Endothelial cell of umbilical vein (primary cell): ENCODE data around the gene STK38. TPM values are rescaled to one million over a fixed set of nuclear protein-coding genes. Genes with fewer than 3 reads are reported as not detected.

ENCODE experiments used
- BruUV-seq: library from RNA; stranded (reverse); fragments of 400-500 nt; replicated peaks from 2 replicates; lab custom pipeline; 2021; lab: Mats Ljungman, UMichigan
- CTCF ChIA-PET: fragments of 300-600, 350-600 bp; sonication (Branson Sonifier 250); formaldehyde crosslinking; loops from one replicate; lab custom pipeline; 2021; ENCODE audit warnings: antibody characterized with exemption, inconsistent platforms; lab: Charles Lee
- POLR2A ChIA-PET: fragments of 300-600, 350-600 bp; sonication (Branson Sonifier 250); formaldehyde crosslinking; loops from one replicate; lab custom pipeline; 2021; ENCODE audit warnings: antibody characterized with exemption, inconsistent platforms; lab: Charles Lee
- DNase-seq: peaks from one replicate; pipeline ENCODE4 v3.0.0-alpha.2; 2011; ENCODE audit warnings: low read depth, low spot score
- FAIRE-seq: peaks from 2 replicates; lab custom pipeline; 2011; peaks lifted over from hg19 to GRCh38; lab: Jason Lieb, UNC
- H2AFZ ChIP-seq: 2 replicates; pipeline ENCODE4 v1.6.0; 2012; ENCODE audit warnings: low read depth, low read length, control low read depth, inconsistent platforms
- H3K27ac ChIP-seq: 2 replicates; pipeline ENCODE4 v1.5.1; 2011; ENCODE audit warnings: low read depth, mild to moderate bottlenecking, control low read depth, low read length, moderate library complexity; ENCODE audit not compliant: insufficient read depth
- H3K27me3 ChIP-seq, 2 experiments: 2 replicates each; pipeline versions ENCODE4 v1.6.0 to v1.6.1; 2011; ENCODE audit warnings: low read length in 2 of 2, mixed read lengths in 1 of 2; ENCODE audit not compliant: control insufficient read depth in 2 of 2, insufficient read depth in 2 of 2
- H3K36me3 ChIP-seq, 2 experiments: 2 replicates in 1 of 2; 3 replicates in 1 of 2; pipeline ENCODE4 v1.5.1; 2011; ENCODE audit warnings: low read length in 2 of 2, mild to moderate bottlenecking in 1 of 2, moderate library complexity in 1 of 2; ENCODE audit not compliant: control insufficient read depth in 2 of 2, insufficient read depth in 2 of 2; ENCODE audit errors: extremely low read depth in 1 of 2
- H3K4me1 ChIP-seq: 3 replicates; pipeline ENCODE4 v1.5.1; 2011; ENCODE audit warnings: mild to moderate bottlenecking, low read length; ENCODE audit not compliant: control insufficient read depth, insufficient read depth; ENCODE audit errors: extremely low read depth
- H3K4me2 ChIP-seq: 2 replicates; pipeline ENCODE4 v1.6.1; 2011; ENCODE audit warnings: low read length, control low read depth, mixed read lengths; ENCODE audit not compliant: insufficient read depth
- H3K4me3 ChIP-seq, 3 experiments: fragments of 200-600 bp in 1 of 3; sonication (generic), shearing (Covaris generic) in 1 of 3; replicated peaks in 1 of 3; 2 replicates each; pipeline ENCODE4 v1.5.1; 2011 to 2016; ENCODE audit warnings: control low read depth in 3 of 3, low read length in 3 of 3, mild to moderate bottlenecking in 2 of 3, inconsistent platforms in 1 of 3, low read depth in 1 of 3, moderate library complexity in 1 of 3; ENCODE audit not compliant: insufficient read depth in 1 of 3
- H3K79me2 ChIP-seq: 2 replicates; pipeline ENCODE4 v1.6.0; 2012; ENCODE audit warnings: low read length, inconsistent platforms; ENCODE audit not compliant: control insufficient read depth, insufficient read depth
- H3K9ac ChIP-seq: replicated peaks from 2 replicates; pipeline ENCODE3; 2011; ENCODE audit warnings: low read length, control low read depth; ENCODE audit not compliant: insufficient read depth; ENCODE audit errors: extremely low read depth
- H3K9me1 ChIP-seq: replicated peaks from 3 replicates; pipeline ENCODE4 v1.6.0; 2011; ENCODE audit warnings: mild to moderate bottlenecking, low read length; ENCODE audit not compliant: control insufficient read depth, insufficient read depth; ENCODE audit errors: extremely low read depth
- H3K9me3 ChIP-seq: replicated peaks from 2 replicates; pipeline ENCODE4 v1.5.1; 2012; ENCODE audit warnings: low read length, inconsistent platforms; ENCODE audit not compliant: control insufficient read depth, insufficient read depth
- H4K20me1 ChIP-seq: replicated peaks from 2 replicates; pipeline ENCODE3; 2011; ENCODE audit warnings: mild to moderate bottlenecking, low read length; ENCODE audit not compliant: control insufficient read depth, insufficient read depth; ENCODE audit errors: extremely low read depth
- CTCF ChIP-seq, 2 donors: IDR thresholded peaks; 1 replicate in 1 of 2; 2 replicates in 1 of 2; pipeline ENCODE4 v1.5.1; 2011; ENCODE audit warnings: low read length in 2 of 2, mild to moderate bottlenecking in 2 of 2, moderate library complexity in 2 of 2, control low read depth in 1 of 2, inconsistent platforms in 1 of 2, low read depth in 1 of 2; ENCODE audit not compliant: insufficient read depth in 1 of 2; ENCODE audit errors: extremely low read depth in 1 of 2
- EZH2 ChIP-seq: IDR thresholded peaks from 2 replicates; pipeline ENCODE4 v1.6.1; 2012; ENCODE audit warnings: borderline replicate concordance, low read depth, mild to moderate bottlenecking, moderate library complexity, low read length, inconsistent platforms; ENCODE audit not compliant: severe bottlenecking
- FOS ChIP-seq: IDR thresholded peaks from 2 replicates; pipeline ENCODE4 v1.6.1; 2011; ENCODE audit warnings: mild to moderate bottlenecking, low read length, moderate library complexity, borderline replicate concordance; ENCODE audit not compliant: insufficient read depth
- GATA2 ChIP-seq: IDR thresholded peaks from 2 replicates; pipeline ENCODE4 v1.7.0; 2011; ENCODE audit warnings: low read depth, mild to moderate bottlenecking, moderate library complexity, mixed read lengths, low read length; ENCODE audit not compliant: insufficient read length, insufficient read depth
- JUN ChIP-seq: IDR thresholded peaks from 2 replicates; pipeline ENCODE4 v1.6.1; 2011; ENCODE audit warnings: borderline replicate concordance, low read depth; ENCODE audit not compliant: insufficient read length, insufficient read depth
- MAX ChIP-seq: IDR thresholded peaks from 2 replicates; pipeline ENCODE4 v1.6.1; 2011; ENCODE audit not compliant: insufficient read depth, insufficient read length
- MYC ChIP-seq: IDR thresholded peaks from one replicate; pipeline ENCODE4 v1.6.1; 2011; ENCODE audit warnings: mild to moderate bottlenecking, low read depth, low read length
- POLR2A ChIP-seq: IDR thresholded peaks from 2 replicates; pipeline ENCODE4 v1.6.1; 2012; ENCODE audit warnings: low read depth, mild to moderate bottlenecking, control low read depth, low read length
- POLR2AphosphoS5 ChIP-seq: IDR thresholded peaks from 2 replicates; pipeline ENCODE4 v1.6.1; 2012; ENCODE audit warnings: low read depth, mild to moderate bottlenecking, control low read depth, low read length, moderate library complexity; ENCODE audit not compliant: insufficient read depth
- dilution Hi-C: fragments of 300-500 bp; cut with MboI; formaldehyde crosslinking; loops from one replicate; pipeline ENCODE4 v1.15.0; 2019; ENCODE audit warnings: low sequenced_read_pairs; ENCODE audit not compliant: extremely low pct_ligation_motif_present
- intact Hi-C: fragments of 100-400 bp; cut with micrococcal nuclease; formaldehyde crosslinking; loops from one replicate; pipeline ENCODE4 v1.10.0; 2022
- polyA plus RNA-seq, 4 experiments: library from polyadenylated mRNA; depleted of rRNA in 3 of 4; stranded (reverse) in 3 of 4; unstranded in 1 of 4; fragments of >200 nt; gene quantifications; 2 replicates each; pipeline versions ENCODE4 v1.2.1 to v1.2.3, GENCODE V29; 2011 to 2012; ENCODE audit warnings: missing spikeins in 1 of 4
- total RNA-seq: library from RNA; stranded (reverse); gene quantifications from 2 replicates; pipeline ENCODE4 v1.2.3, GENCODE V29; 2021

The STK38 gene
- total and polyA plus RNA-seq, 2 donors (not counting 3 experiments of a cell fraction or from before 2014, with no cell fraction given): 10.1 to 30.3 TPM

- FAIRE-seq: no peak
Measured at GRCh38 chr6:36586606-36587005, 39.3 kb upstream of the STK38 start.

More at GRCh38 chr6:36586606-36587005, 39.3 kb upstream of the STK38 start:
- no peak for DNase-seq
- Histone ChIP-seq H2AFZ (no peak overlapping the region), H3K27me3 (no peaks in the 10 kb centered on the region), H3K9ac (no peak overlapping the region), H3K4me1 (no peaks in the 10 kb centered on the region), H4K20me1 (no peaks in the 10 kb centered on the region), H3K4me2 (no peak overlapping the region), H3K9me3 (no peaks in the 10 kb centered on the region), H3K27ac (no peak overlapping the region), H3K79me2 (no peaks in the 10 kb centered on the region), H3K36me3 (no peaks in the 10 kb centered on the region), H3K4me3 (no peak overlapping the region), H3K9me1 (no peaks in the 10 kb centered on the region)
- TF ChIP-seq GATA2 (no peak), EZH2 (no peak), POLR2A (no peak), MYC (no peak), FOS (no peak), POLR2AphosphoS5 (no peak), JUN (no peak), MAX (no peak), CTCF (IDR thresholded peaks at IDR 0.05; ENCODE audit: extremely low read depth in 1 of 2, insufficient read depth in 1 of 2, low read depth in 1 of 2, low read length in 2 of 2) (no peak)
- BruUV-seq: no TSS peak
- ChIA-PET POLR2A (no interaction called here), CTCF (interaction anchor here (0.9 kb wide), 1 partner anchor 26 kb away, joined by 4 read pairs; no protein-coding TSS in a partner anchor)
- dilution Hi-C loops: no loop called here
- intact Hi-C loops: no loop called here
